Measurements from ENCODE around the gene PTTG1IP. TPM values are rescaled to one million over a fixed set of nuclear protein-coding genes. Genes with fewer than 3 reads are reported as not detected.
"Not testable (repeated sequence)": the region's sequence is repeated elsewhere in the genome, so short reads cannot be mapped to it uniquely, and the experiment has no call there.

Gene PTTG1IP
- total RNA-seq, 1 donor from 2014 or later = 205 TPM

- TF ChIP-seq, protein P1, sequence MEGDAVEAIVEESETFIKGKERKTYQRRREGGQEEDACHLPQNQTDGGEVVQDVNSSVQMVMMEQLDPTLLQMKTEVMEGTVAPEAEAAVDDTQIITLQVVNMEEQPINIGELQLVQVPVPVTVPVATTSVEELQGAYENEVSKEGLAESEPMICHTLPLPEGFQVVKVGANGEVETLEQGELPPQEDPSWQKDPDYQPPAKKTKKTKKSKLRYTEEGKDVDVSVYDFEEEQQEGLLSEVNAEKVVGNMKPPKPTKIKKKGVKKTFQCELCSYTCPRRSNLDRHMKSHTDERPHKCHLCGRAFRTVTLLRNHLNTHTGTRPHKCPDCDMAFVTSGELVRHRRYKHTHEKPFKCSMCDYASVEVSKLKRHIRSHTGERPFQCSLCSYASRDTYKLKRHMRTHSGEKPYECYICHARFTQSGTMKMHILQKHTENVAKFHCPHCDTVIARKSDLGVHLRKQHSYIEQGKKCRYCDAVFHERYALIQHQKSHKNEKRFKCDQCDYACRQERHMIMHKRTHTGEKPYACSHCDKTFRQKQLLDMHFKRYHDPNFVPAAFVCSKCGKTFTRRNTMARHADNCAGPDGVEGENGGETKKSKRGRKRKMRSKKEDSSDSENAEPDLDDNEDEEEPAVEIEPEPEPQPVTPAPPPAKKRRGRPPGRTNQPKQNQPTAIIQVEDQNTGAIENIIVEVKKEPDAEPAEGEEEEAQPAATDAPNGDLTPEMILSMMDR (IDR thresholded peaks at IDR 0.05; ENCODE audit: unreplicated experiment) = no peak
- no peak overlapping the region for H3K27ac Mint-ChIP-seq
- peaks cover 2% of the 10 kb centered on the region for H3K4me1 Mint-ChIP-seq
- no peak overlapping the region for H3K4me3 Mint-ChIP-seq
- peaks cover 20% of the 10 kb centered on the region for H3K27me3 Mint-ChIP-seq (ENCODE audit: low read depth)
- H3K36me3 Mint-ChIP-seq = no peaks in the 10 kb centered on the region
- no peaks in the 10 kb centered on the region for H3K9me3 Mint-ChIP-seq
- no peak for DNase-seq (ENCODE audit: low spot score in 2 of 2, unreplicated experiment in 2 of 2)
Measured at GRCh38 chr21:44914176-44914874, 40.8 kb upstream of the PTTG1IP start.

- Mint-ChIP-seq H3K4me3 (no peak overlapping the region), H3K36me3 (no peaks in the 10 kb centered on the region), H3K27me3 (ENCODE audit: low read depth) (peaks cover 16% of the 10 kb centered on the region), H3K27ac (no peak overlapping the region), H3K9me3 (no peaks in the 10 kb centered on the region), H3K4me1 (peaks cover 2% of the 10 kb centered on the region)
- DNase-seq (ENCODE audit: low spot score in 2 of 2, unreplicated experiment in 2 of 2) = no peak
- TF ChIP-seq, protein P1 (IDR thresholded peaks at IDR 0.05; ENCODE audit: unreplicated experiment) = no peak
Measured at GRCh38 chr21:44913425-44914175, 40.1 kb upstream of the PTTG1IP start.

GRCh38 chr21:44912506-44913412, 39.3 kb upstream of the PTTG1IP start:
- H3K4me1 Mint-ChIP-seq; H3K27ac Mint-ChIP-seq; H3K9me3 Mint-ChIP-seq; DNase-seq (ENCODE audit: low spot score in 2 of 2, unreplicated experiment in 2 of 2); H3K4me3 Mint-ChIP-seq; H3K36me3 Mint-ChIP-seq; H3K27me3 Mint-ChIP-seq (ENCODE audit: low read depth): not testable (repeated sequence)

DNA sequence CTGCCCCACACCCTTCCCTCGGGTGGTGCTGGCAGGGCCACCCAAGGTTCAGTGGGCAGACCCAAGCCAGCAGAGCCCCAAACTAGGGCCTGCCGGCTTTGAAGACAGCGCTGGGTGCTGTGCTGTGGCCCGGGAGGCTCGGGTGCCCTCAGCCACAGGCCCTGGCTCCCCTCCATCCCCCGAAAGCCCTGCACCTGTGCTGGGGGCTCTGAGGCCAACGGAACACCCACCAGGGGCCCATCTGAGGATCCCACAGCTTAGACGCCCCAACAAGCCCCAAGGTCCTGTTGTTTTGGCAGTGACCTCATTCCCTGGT, 38.6 kb upstream of the PTTG1IP start:
- Mint-ChIP-seq H3K4me3 (no peak overlapping the region), H3K4me1 (peaks cover 12% of the 10 kb centered on the region), H3K36me3 (no peaks in the 10 kb centered on the region), H3K27me3 (ENCODE audit: low read depth) (peaks cover 4% of the 10 kb centered on the region), H3K27ac (no peak overlapping the region), H3K9me3 (no peaks in the 10 kb centered on the region)
- TF ChIP-seq, protein P1 (IDR thresholded peaks at IDR 0.05; ENCODE audit: unreplicated experiment) = no peak
- no peak for DNase-seq (ENCODE audit: low spot score in 2 of 2, unreplicated experiment in 2 of 2)

GRCh38 chr21:44911384-44912157, 38.1 kb upstream of the PTTG1IP start:
- H3K4me1 Mint-ChIP-seq = peaks cover 12% of the 10 kb centered on the region
- H3K4me3 Mint-ChIP-seq = no peak overlapping the region
- no peaks in the 10 kb centered on the region for H3K27me3 Mint-ChIP-seq (ENCODE audit: low read depth)
- H3K9me3 Mint-ChIP-seq = no peaks in the 10 kb centered on the region
- DNase-seq (ENCODE audit: low spot score in 2 of 2, unreplicated experiment in 2 of 2) = no peak
- no peak overlapping the region for H3K27ac Mint-ChIP-seq
- TF ChIP-seq, protein P1 (IDR thresholded peaks at IDR 0.05; ENCODE audit: unreplicated experiment) = no peak
- H3K36me3 Mint-ChIP-seq = no peaks in the 10 kb centered on the region

Measured in mesothelial cell of epicardium (in vitro differentiated cells).